Activated T-helper 17 cell treated with anti-CD3 and anti-CD28 coated beads, Interleukin-2, amount 50 U/mL, for 72 hours (primary cell): ENCODE measurements around the gene DCUN1D1. TPM values are rescaled to one million over a fixed set of nuclear protein-coding genes. Genes with fewer than 3 reads are reported as not detected.

ENCODE experiments used
- ATAC-seq: fragments of 150-1000 bp; cut with Tn5 transposase; replicated peaks from 2 replicates; pipeline ENCODE4 v1.10.0; 2021; ENCODE audit warnings: mild to moderate bottlenecking, moderate library complexity
- H3K27ac Mint-ChIP-seq: one replicate; pipeline ENCODE4 v1.8.0; 2022; ENCODE audit warnings: mixed read lengths
- H3K27me3 Mint-ChIP-seq: one replicate; pipeline ENCODE4 v1.8.0; 2022; ENCODE audit warnings: mixed read lengths
- H3K36me3 Mint-ChIP-seq: one replicate; pipeline ENCODE4 v1.8.0; 2022; ENCODE audit warnings: low read depth, mild to moderate bottlenecking, mixed read lengths
- H3K4me1 Mint-ChIP-seq: one replicate; pipeline ENCODE4 v1.8.0; 2022; ENCODE audit warnings: mixed read lengths
- H3K4me3 Mint-ChIP-seq: one replicate; pipeline ENCODE4 v1.8.0; 2022; ENCODE audit warnings: mild to moderate bottlenecking, mixed read lengths
- H3K9me3 Mint-ChIP-seq: one replicate; pipeline ENCODE4 v1.8.0; 2022; ENCODE audit warnings: mixed read lengths
- total RNA-seq, 2 donors: library from RNA; stranded (reverse); gene quantifications; one replicate each; pipeline ENCODE4 v1.2.3, GENCODE V29; 2022

Gene DCUN1D1
- total RNA-seq, 2 donors from 2014 or later: 37.0 to 59.5 TPM

DNA sequence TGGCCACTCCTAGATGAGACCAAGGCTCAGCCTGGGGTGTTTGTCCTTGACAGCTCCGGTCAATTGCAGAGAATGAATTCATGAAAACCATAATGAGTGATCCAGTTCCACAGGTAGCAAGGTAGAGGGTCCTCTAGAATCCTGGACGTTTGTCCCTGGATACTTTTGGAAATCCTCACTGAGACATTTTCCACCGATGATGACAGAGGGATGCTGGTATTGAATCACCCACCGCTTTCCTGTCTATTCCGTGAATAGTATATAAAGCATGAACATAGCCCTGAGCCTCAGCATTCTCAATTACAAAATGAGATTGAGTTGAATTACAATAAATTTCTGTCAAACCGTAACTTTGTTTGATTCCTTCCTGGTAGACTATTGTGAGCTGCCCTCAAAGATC, 5.7 kb upstream of the DCUN1D1 start:
- no peaks in the 10 kb centered on the region for H3K27me3 Mint-ChIP-seq
- no peaks in the 10 kb centered on the region for H3K4me1 Mint-ChIP-seq
- no peak for ATAC-seq
- no peak overlapping the region for H3K4me3 Mint-ChIP-seq
- H3K27ac Mint-ChIP-seq: no peak overlapping the region
- no peaks in the 10 kb centered on the region for H3K9me3 Mint-ChIP-seq
- H3K36me3 Mint-ChIP-seq: no peaks in the 10 kb centered on the region

DNA sequence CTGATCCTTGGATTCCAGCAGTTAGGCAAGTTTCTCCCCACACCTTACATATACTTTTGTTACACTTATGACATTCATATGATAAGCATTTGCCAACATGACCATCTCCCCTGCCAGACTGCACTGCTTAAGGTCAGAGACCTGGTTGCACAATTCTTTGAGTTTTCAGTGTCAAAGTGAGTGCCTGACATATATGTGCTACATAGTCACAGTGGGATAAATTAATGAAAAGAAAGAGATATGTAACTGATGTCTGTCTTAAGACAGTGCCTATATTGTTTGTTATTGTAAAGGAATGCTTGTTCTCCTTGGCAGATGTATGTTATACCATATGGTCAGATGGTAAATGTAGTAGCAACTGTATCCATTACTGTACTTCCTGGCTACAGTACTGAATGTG, 3.5 kb upstream of the DCUN1D1 start:
- Mint-ChIP-seq H3K36me3 (no peaks in the 10 kb centered on the region), H3K9me3 (no peaks in the 10 kb centered on the region), H3K27me3 (no peaks in the 10 kb centered on the region), H3K4me3 (no peak overlapping the region), H3K27ac (no peak overlapping the region), H3K4me1 (peaks cover 7% of the 10 kb centered on the region)
- ATAC-seq: no peak

DNA sequence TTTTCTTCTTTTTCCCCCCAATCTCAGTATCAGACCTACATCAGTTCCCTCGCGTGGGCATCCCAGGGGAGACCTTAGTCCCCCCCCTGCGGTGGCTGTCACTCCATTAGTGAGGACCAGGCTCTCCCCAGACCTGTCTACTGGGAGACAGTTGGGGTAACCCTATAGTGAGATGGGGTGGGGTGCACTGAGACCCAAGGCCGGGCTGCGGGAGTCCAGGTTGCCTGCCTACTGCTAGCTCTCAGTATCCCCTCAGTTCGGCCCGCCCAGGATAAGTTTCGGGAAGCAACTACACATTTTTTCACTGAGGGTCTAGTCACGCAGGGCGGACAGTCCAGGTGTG, 671 bp upstream of the DCUN1D1 start:
- peak overlapping the region; percentile 51 for H3K4me3 Mint-ChIP-seq
- ATAC-seq: no peak
- H3K4me1 Mint-ChIP-seq: peaks cover 9% of the 10 kb centered on the region
- peak overlapping the region; percentile 31 for H3K27ac Mint-ChIP-seq
- H3K36me3 Mint-ChIP-seq: no peaks in the 10 kb centered on the region
- no peaks in the 10 kb centered on the region for H3K27me3 Mint-ChIP-seq
- no peaks in the 10 kb centered on the region for H3K9me3 Mint-ChIP-seq

DNA sequence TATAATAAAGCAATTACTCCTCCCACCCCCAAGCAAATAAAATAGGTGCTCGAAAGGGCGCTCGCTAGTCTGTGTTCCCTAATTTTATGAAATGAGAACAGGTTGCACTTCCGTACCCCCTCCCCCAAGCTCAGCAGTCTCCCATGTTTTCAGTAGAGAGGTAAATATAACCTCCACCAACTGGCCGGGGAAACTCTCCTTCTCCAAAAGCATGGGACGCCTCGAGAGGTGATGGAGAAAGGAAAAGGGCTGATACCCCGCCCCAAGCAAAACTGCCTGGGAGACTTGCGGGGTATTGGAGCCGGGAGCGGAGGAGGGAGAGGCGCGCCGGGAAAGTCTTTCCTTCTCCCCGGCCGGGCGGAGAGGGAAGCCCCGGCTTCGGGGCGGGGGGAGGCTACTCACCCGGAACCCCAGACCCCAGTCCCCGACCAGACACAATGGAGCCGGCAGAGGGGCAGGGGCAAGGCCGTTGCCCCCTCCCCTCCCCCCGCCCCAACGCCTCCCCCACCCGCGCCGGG, 605 bp downstream of the DCUN1D1 start:
- ATAC-seq: peak; percentile 23
- H3K9me3 Mint-ChIP-seq: no peaks in the 10 kb centered on the region
- peak overlapping the region; percentile 88 for H3K4me3 Mint-ChIP-seq
- H3K36me3 Mint-ChIP-seq: no peaks in the 10 kb centered on the region
- no peaks in the 10 kb centered on the region for H3K27me3 Mint-ChIP-seq
- peak overlapping the region; percentile 85 for H3K27ac Mint-ChIP-seq
- peaks cover 9% of the 10 kb centered on the region for H3K4me1 Mint-ChIP-seq

DNA sequence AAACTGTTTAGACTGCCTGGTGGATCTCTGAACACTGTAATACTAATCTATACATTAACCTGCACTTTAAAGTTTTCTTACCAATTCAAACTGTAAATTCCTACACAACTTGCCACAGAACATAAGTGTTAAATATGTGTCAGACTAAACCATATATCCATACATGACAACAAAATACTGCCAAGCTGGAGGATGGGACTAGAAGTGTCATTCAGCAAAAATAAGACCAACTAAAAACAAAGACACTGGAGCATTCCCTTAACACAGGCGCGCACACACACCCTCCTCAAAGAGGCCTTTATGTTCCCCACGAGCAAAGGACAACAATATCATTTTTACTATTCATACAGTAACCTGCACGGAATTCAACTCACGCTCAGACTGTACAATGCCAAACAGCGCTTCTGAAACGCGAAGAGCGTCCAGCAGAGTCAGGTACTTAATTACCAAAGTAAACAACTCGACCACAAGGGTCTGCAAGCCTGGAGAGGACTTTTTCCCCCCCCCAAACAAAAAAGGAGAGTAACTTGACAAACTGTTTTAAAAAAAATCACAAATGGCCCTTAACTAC, 1.1 kb downstream of the DCUN1D1 start:
- Mint-ChIP-seq H3K36me3 (no peaks in the 10 kb centered on the region), H3K4me1 (peaks cover 9% of the 10 kb centered on the region), H3K9me3 (no peaks in the 10 kb centered on the region), H3K27ac (peak overlapping the region; percentile 85), H3K4me3 (peak overlapping the region; percentile 88), H3K27me3 (no peaks in the 10 kb centered on the region)
- no peak for ATAC-seq

DNA sequence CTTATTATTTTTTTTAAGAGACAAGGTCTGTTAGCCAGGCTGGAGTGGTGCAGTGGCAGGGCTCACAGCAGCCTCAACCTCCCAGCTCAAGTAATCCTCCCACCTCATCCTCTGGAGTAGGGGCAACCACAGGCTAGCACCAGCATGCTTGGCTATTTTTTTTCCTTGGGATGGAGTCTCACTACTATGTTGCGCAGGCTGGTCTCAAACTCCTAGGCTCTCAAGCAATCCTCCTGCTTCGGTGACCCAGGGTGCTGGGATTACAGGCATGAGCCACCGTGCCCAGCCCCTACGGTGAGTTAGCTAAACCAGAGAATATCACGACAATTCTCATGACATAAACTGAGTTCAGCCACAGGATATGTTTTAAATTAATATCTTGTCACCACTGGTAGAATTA, 2.0 kb downstream of the DCUN1D1 start:
- H3K4me3 Mint-ChIP-seq: peak overlapping the region; percentile 88
- H3K27ac Mint-ChIP-seq: peak overlapping the region; percentile 85
- no peaks in the 10 kb centered on the region for H3K36me3 Mint-ChIP-seq
- no peaks in the 10 kb centered on the region for H3K9me3 Mint-ChIP-seq
- ATAC-seq: no peak
- H3K4me1 Mint-ChIP-seq: peaks cover 9% of the 10 kb centered on the region
- H3K27me3 Mint-ChIP-seq: no peaks in the 10 kb centered on the region

DNA sequence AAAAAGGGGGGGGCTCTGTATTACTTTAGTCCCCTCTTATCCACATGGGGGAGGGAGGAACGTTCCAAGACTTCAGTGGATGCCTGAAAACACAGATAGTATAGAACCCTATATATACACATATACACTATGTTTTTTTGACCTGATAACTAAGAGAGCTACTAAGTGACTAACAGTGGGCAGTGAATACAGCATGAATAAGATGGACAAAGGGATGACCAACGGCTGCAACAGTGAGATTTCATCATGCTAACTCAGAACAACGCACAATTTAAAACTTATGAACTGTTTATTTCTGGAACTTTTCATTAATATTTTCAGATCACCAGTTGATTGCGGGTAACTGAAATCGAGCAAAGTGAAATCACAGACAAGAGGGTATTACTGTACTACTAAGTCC, 7.3 kb downstream of the DCUN1D1 start:
- no peaks in the 10 kb centered on the region for H3K27me3 Mint-ChIP-seq
- ATAC-seq: no peak
- H3K27ac Mint-ChIP-seq: no peak overlapping the region
- no peaks in the 10 kb centered on the region for H3K9me3 Mint-ChIP-seq
- peaks cover 5% of the 10 kb centered on the region for H3K36me3 Mint-ChIP-seq
- no peak overlapping the region for H3K4me3 Mint-ChIP-seq
- H3K4me1 Mint-ChIP-seq: peaks cover 17% of the 10 kb centered on the region

DNA sequence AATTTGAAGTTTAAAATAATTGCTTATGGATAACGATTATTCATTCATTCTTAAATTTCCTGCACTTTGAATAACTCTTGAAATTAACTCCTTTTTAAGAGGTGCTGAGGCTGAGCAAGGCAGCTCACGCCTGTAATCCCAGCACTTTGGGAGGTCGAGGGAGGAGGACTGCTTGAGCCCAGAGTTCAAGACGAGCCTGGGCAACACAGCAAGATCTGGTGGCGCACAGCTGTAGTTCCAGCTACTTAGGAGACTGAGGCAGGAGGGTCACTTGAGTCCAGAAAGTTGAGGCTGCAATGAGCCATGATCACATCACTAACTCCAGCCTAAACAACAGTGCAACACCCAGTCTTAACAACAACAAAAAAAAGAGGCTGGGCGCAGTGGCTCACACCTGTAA, 8.0 kb downstream of the DCUN1D1 start:
- Mint-ChIP-seq H3K4me3 (no peak overlapping the region), H3K36me3 (peaks cover 5% of the 10 kb centered on the region), H3K27ac (no peak overlapping the region), H3K9me3 (no peaks in the 10 kb centered on the region), H3K4me1 (peaks cover 21% of the 10 kb centered on the region), H3K27me3 (no peaks in the 10 kb centered on the region)
- no peak for ATAC-seq

DNA sequence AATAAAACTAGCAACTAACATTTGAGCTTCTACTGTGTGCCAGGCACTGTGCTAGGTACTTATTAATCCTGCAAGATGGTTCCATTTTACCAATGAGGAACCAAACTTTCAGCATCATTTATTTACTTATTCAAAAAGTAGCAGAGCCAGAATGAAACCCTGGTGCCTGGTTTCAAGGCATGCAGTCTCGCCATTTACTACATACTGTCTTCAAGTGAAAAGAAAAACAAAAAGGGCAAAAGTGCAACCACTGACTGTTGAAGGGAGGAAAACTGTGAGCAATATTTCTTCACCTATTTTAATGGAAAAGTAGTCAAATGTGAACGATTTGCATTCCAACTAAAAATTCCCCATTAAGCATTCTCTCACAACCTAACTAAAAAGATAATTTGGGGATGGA, 8.7 kb downstream of the DCUN1D1 start:
- Mint-ChIP-seq H3K36me3 (peaks cover 5% of the 10 kb centered on the region), H3K4me1 (peaks cover 25% of the 10 kb centered on the region), H3K27me3 (no peaks in the 10 kb centered on the region), H3K9me3 (no peaks in the 10 kb centered on the region), H3K4me3 (no peak overlapping the region), H3K27ac (peak overlapping the region; percentile 58)
- ATAC-seq: no peak

DNA sequence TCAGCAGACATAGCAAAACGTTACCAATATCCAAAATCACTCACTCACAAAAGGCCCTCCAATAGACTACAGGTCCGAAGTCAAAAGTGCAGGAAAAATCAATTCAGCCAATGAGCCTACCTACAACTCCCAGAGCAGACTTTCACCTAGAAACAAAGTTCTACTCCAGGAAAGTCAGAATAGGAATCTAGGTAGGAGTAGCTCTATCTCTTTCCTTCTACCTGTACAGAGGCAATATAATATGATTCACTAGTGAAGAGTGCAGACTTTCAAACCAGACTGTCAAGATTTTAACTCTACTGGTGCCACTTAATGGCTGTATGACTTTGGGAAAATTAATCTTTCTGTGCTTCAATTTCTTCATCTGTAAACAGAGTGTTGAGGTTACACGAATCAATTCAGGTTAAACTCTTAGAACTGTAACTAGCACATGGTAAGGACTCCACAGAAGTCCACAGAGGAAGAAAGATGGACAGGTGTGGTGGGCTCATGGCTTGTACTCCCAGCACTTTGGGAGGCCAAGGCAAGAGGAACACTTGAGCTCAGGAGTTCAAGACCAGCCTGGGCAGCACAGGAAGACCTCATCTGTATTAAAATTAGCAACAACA, 9.4 kb downstream of the DCUN1D1 start:
- Mint-ChIP-seq H3K36me3 (peaks cover 9% of the 10 kb centered on the region), H3K27ac (peak overlapping the region; percentile 16), H3K4me3 (peak overlapping the region; percentile 6), H3K9me3 (no peaks in the 10 kb centered on the region), H3K27me3 (no peaks in the 10 kb centered on the region), H3K4me1 (peaks cover 33% of the 10 kb centered on the region)
- ATAC-seq: no peak

DNA sequence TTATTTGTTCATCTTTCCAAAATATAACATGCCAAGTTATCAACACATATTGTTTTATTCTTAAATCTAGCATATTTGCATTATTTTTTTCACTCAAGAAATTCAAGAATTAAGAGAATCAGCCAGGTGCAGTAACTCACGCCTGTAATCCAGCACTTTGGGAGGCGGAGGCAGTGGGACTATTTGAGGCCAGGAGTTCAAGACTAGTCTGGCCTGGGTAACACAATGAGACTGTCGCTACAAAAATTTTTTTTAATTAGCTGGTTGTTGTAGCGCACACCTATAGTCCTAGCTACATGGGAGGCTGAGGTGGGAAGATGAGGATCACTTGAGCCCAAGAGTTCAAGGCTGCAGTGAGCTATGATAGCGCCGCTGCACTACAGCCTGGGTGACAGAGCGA, 10.5 kb downstream of the DCUN1D1 start:
- Mint-ChIP-seq H3K4me3 (no peak overlapping the region), H3K27me3 (no peaks in the 10 kb centered on the region), H3K4me1 (peaks cover 37% of the 10 kb centered on the region), H3K36me3 (peaks cover 20% of the 10 kb centered on the region), H3K9me3 (no peaks in the 10 kb centered on the region), H3K27ac (no peak overlapping the region)
- no peak for ATAC-seq

DNA sequence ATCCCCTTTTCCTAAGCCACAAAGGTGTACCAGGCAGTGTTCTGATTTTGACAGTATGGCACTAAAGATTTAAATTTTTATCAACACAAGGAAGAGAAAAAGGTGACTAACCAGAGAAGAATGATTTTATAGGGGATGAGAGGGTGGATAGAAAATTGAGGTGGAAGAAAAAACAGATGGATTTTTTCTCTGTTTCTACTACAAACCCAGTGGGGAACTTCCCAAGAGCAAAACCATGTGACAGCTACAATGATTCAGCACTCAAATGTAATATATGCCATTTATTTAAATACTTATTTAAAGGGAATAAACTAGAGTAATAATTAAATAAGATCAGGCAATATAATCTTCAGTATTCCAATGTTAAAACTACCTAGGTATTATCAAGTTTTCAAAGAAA, 11.1 kb downstream of the DCUN1D1 start:
- H3K27me3 Mint-ChIP-seq: no peaks in the 10 kb centered on the region
- ATAC-seq: peak; percentile 38
- peaks cover 22% of the 10 kb centered on the region for H3K36me3 Mint-ChIP-seq
- H3K9me3 Mint-ChIP-seq: no peaks in the 10 kb centered on the region
- H3K27ac Mint-ChIP-seq: peak overlapping the region; percentile 75
- peak overlapping the region; percentile 74 for H3K4me3 Mint-ChIP-seq
- peaks cover 37% of the 10 kb centered on the region for H3K4me1 Mint-ChIP-seq

DNA sequence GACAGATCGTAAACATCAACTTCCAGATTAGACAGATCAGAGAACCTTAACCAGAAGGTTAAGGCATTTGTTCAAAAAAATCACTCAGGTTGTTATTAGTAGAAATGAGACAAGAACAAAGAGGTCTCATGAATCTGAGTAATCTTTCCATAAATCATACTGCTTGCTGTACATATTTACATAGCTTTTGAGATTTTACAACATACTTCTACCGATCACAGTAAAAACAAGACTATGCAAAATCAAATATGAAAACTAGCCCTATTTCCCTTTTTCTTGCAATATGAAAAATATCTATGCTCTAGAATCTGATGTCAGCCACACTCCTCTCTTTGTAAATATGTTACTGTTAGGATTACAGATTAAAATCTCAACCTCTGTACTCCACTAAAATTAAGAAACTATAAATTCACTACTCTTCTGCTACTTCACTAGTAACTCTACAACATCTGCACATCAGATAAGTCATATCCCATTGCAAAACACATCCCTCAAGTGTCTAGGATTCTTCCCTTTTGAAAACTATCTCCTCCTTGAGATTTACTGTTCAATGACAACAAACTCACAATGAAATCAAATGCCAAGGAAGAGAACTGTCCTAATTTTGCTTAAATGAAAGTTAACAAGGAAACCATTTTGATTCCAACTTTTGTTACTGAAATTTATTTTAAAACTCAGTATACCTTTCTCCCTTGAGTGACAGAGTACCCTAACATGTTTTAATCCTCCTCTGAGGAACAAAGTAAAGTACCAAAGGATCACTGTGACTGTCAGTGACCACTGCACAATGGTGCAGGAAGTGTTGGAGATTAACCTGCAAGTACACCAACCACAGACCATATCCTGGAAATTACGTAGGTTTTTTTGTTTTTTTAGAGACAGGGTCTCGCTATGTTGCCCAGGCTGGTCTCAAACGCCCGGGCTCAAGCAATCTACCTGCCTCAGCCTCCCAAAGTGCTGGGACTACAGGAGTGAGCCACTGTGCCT, 12.8 kb downstream of the DCUN1D1 start:
- Mint-ChIP-seq H3K4me1 (peaks cover 36% of the 10 kb centered on the region), H3K9me3 (no peaks in the 10 kb centered on the region), H3K4me3 (peak overlapping the region; percentile 74), H3K36me3 (peaks cover 36% of the 10 kb centered on the region), H3K27me3 (no peaks in the 10 kb centered on the region), H3K27ac (peak overlapping the region; percentile 90)
- ATAC-seq: peak; percentile 80

DNA sequence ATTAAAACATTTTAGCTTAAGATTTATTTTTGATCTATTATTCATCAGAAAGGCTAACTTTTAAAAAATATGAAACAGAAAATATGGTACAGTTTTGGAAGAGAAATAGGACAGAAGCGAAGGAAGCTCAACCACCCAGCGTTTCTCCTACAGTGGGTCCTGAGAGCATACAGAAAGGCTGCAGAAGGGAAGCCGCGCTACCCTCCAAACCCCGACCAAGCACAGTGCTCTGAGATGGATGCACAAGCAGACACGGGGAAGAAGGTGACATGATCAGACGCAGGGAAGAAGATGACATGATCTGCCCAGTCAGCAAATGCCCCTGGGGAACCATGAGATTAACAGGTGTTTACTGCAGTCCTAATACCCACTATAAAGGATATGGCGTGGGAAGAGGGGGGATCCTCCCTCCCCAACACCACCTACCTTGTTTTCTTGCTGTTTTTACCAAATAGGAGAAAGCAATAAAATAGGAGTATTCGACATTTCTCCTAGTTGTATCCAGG, 14.4 kb downstream of the DCUN1D1 start:
- H3K4me1 Mint-ChIP-seq: peaks cover 31% of the 10 kb centered on the region

More for the DNA sequence above, 14.4 kb downstream of the DCUN1D1 start:
- peak overlapping the region; percentile 90 for H3K27ac Mint-ChIP-seq
- no peaks in the 10 kb centered on the region for H3K9me3 Mint-ChIP-seq
- H3K36me3 Mint-ChIP-seq: peaks cover 52% of the 10 kb centered on the region
- no peak for ATAC-seq
- peak overlapping the region; percentile 74 for H3K4me3 Mint-ChIP-seq
- H3K27me3 Mint-ChIP-seq: no peaks in the 10 kb centered on the region
